ENCODE data around the gene GSK3B. TPM values are rescaled to one million over a fixed set of nuclear protein-coding genes. Genes with fewer than 3 reads are reported as not detected.
"Not testable (repeated sequence)": the region's sequence is repeated elsewhere in the genome, so short reads cannot be mapped to it uniquely, and the experiment has no call there.

The GSK3B gene
- total RNA-seq, 1 experiment from 2014 or later, result 46.5 TPM

DNA sequence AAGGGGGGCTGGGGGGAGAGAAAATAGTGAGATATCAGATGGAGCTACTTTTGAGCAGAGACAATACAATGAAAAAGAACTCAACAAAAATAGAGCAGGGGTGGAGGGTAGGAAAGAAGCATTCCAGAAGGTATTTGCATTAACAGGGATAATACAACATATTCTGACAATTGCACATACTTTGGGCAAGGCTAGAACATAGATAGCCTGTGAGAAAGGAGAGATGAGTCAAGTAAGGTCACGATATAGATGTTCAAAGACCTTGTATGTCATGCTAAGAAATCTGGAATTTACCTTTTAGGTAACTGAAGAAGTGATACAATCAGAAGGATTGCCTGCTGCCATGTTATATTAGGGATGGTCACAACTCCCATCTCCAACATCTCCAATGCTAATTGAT is 155.2 kb downstream of the GSK3B start:
- DNase-seq (ENCODE audit: low read depth), result no peak

- DNase-seq (ENCODE audit: low read depth), result no peak
Measured at GRCh38 chr3:119937229-119937628, 157.0 kb downstream of the GSK3B start.

DNA sequence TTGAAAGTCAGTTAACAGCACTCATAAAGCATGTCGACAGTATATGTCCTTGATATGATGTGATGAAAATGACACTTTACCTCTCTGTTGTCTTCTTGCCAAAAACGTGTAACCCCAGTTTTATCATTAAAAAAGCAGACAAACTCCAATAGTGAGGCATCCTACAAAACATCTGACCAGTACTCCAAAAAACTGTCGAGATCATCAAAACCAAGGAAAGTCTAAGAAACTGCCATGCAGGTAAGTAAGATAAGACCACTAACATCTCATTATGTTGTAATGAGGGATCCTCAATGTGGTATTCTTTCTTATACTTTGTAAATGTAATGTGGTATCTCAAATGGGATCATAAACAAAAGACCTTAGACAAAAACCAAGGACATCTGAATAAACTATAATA is 160.0 kb downstream of the GSK3B start:
- no peak for DNase-seq (ENCODE audit: low read depth)

DNA sequence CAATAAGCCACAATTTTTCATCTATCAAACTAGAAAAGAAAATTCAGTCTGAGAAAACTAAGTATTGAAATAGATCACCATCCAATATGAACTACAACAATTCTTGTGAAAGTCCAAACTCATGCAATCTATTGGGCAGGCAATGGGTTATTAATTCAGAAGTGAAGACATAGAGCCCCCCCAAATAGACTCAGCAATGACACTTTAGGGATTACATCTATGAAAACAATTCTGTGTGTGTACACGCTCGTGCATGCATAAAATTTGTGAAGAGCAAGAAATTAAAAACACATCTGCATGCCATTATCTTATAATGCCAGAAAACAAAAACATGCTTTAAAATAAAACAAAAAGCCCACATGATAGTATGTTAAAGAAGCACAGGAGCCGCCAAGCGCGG is 161.0 kb downstream of the GSK3B start:
- DNase-seq (ENCODE audit: low read depth), result no peak

DNA sequence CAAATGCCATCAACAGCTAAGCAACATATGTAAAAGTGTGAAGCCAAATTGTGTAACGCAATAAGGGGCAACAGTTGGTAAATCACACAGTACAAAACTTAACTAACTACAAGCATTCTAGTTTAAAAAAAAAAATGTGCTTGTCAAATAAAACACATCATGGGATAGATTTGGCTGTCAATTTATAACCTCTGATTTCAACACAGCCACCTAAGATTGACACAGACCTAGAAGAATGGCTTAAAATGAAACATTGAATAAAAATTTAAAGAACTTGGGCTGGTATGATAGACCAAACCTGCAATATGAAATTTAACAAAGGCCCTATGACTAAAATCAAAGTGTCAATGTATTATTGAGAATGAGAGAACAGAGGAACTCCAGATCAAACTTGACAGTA is 164.0 kb downstream of the GSK3B start:
- DNase-seq (ENCODE audit: low read depth), result no peak

DNA sequence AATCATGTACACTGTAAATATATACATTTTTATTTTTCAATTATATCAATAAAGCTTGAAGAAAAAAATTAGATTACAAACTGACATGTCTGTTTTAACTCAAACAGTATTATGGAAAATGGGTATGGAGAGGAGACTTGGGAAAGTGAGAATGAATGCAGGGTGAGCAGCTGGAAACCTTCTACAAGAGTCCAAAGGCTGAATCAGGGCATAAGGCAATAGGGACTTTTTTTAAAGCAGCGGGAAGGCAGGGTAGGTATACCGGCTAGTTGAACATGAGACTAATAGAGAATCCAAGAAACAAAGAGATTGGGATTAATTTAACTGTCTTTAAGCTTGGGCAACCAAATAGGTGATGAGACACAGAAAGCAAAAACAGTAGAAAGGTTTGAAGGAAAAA is 167.1 kb downstream of the GSK3B start:
- no peak for DNase-seq (ENCODE audit: low read depth)

GRCh38 chr3:119924111-119925094 is 169.8 kb downstream of the GSK3B start:
- DNase-seq (ENCODE audit: low read depth), result no peak

DNA sequence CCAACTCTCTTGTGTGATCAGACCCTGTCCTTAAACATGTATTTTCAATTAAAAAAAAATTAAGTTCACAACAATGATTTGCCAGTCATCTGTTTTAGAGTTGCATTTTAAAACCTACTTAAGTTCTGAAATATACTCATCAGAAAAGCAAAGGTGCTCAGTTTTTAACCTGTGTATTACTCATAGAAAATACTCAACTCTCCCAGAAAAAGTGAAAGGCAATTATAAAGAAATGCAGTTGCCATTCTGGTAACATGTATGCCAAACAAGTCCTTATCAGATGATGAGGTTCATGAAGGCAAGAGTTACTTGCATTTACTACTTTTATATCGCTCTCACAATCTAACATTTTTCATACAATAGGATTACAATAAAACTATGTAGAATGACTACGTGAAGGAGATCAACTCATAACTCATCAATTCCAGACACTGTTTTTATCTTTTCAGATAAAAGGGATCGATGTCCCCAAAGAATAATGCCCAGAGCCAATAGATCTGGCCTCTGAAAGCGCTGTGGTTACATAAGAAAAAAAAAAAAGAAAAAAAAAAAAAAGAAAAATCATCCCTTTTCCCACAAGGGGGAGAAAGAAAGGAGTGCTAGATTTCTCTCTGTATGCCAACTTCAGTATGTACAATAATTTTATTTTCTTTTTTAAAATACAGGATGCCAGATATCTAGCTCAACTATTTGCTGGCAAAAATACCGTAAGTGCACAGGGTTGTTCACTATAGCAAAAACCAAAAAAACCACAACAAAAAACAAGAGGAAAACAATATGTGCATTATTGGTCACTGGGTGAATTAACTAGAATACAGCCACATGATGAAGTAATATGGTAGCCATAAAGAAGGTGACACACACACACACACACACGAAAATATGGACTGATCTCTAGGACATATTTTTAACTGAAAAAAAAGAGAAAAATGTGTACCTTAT is 175.0 kb downstream of the GSK3B start:
- peak; percentile 8 for DNase-seq (ENCODE audit: low read depth)

- no peak for DNase-seq (ENCODE audit: low read depth)
Measured at GRCh38 chr3:119913021-119913420, 181.2 kb downstream of the GSK3B start.

GRCh38 chr3:119912220-119912619 is 182.0 kb downstream of the GSK3B start:
- DNase-seq (ENCODE audit: low read depth), result no peak

- no peak for DNase-seq (ENCODE audit: low read depth)
Measured at GRCh38 chr3:119911748-119912147, 182.5 kb downstream of the GSK3B start.

GRCh38 chr3:119902061-119902460 is 192.2 kb downstream of the GSK3B start:
- DNase-seq (ENCODE audit: low read depth), result no peak

DNA sequence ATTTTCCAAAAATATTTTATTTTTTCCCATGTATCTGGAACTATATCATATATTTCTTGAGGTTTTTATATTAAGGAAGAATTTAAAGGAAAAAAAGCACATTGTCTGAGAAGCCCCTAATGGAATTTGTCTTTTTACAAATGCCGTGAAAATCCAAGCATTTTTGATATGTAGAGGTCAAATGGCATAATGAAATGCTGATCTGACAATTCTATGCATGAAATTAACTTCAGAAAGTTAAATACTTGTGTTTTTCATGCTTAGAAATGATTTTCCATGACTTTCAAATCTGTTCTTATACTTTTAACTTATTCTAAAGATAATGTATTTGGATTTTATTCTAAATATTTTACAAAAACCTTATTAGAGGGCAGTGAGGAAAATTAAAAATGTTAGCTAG is 193.1 kb downstream of the GSK3B start:
- no peak for DNase-seq (ENCODE audit: low read depth)

- DNase-seq (ENCODE audit: low read depth), result no peak
Measured at GRCh38 chr3:119899192-119899511, 195.1 kb downstream of the GSK3B start.

DNA sequence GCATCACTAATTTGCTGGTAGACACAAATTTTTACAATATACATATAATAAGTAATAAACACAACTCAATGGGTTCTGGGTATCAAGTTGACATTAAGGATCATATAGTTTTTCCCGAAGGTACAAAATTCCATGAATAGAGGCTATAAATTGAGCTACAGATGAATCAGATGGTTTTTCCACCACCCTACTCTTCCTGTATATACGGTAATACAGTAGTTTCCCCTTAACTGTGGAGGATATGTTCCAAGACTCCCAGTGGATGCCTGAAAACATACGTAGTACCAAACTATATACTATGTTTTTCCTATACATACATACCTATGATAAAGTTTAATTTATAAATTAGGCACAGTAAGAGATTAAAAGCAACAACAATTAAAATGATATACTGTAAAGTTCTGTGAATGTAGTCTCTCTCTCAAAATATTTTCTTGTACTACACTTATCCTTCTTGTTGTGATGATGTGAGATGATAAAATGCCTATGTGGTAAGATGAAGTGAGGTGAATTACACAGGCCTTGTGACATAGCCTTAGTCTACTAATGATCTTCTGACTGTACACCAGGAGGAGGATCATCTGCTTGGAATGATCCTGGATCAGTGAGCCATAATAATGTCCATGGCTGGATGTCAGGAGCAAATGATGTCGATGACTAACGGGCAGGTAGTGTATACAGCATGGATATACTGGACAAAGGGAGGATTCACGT is 195.6 kb downstream of the GSK3B start:
- no peak for DNase-seq (ENCODE audit: low read depth)

GRCh38 chr3:119894195-119894594 is 200.1 kb downstream of the GSK3B start:
- no peak for DNase-seq (ENCODE audit: low read depth)

- DNase-seq (ENCODE audit: low read depth), result no peak
Measured at GRCh38 chr3:119893769-119894168, 200.5 kb downstream of the GSK3B start.

DNA sequence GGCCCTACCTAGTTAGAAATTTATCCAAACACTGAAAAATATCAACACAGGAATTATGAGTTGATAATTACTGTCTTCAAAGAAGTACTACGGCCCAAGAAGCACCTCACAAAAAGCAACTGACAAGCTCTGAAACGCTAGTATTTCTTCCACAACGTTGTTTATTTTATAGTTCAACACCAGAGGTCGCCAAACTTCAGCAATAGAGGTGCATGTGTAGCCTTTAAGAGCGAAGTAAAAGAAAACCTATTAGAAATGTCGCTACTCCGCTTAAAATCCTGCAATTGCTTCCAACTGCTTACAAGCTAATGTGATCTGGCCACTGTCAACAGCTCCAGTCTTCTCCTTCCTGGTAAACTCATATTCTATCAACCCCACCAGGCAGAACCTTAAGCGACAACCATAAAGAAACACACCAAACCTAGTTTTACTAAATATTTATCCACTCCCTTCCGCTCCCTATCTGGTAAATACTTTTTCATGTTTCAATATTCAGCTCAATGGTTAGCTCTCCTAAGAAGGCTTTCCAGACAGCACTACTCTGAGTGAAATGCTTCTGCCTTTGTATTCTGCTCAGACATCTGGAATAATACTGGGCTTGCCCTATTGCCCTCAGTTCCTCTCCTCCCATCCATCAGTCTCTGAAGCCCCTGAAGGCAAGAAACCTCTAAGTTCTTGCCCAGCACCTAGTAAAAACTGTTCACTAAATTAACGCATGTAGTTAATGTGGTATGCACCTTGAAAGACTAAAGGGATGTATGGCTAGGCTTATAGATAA is 202.1 kb downstream of the GSK3B start:
- DNase-seq (ENCODE audit: low read depth), result peak; percentile 71

DNA sequence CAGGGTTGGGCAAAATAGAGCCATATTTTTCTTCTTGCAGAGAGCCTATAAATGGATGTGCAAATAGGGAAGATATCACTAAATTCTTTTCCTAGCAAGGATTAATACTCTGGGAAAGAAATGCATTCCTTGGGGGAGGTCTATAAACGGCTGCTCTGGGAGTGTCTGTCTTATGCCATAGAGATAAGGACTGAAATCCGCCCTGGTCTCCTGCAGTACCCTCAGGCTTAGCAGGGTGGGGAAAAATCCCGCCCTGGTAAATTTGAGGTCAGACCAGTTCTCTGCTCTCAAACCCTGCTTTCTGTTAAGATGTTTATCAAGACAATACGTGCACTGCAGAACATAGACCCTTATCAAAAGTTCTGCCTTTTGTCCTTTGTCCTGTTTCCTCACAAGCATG is 205.6 kb downstream of the GSK3B start:
- not testable (repeated sequence) for DNase-seq (ENCODE audit: low read depth)

GRCh38 chr3:119885746-119886530 is 208.3 kb downstream of the GSK3B start:
- DNase-seq (ENCODE audit: low read depth), result peak; percentile 70

Measured in LHCN-M2 (cell line).